ENCODE results near the gene OSR1. TPM values are rescaled to one million over a fixed set of nuclear protein-coding genes. Genes with fewer than 3 reads are reported as not detected.

OSR1 gene
- total and polyA plus RNA-seq, 10 of the 15 experiments (the other 5 are each of a cell fraction or from before 2014, with no cell fraction given): not detected

DNA sequence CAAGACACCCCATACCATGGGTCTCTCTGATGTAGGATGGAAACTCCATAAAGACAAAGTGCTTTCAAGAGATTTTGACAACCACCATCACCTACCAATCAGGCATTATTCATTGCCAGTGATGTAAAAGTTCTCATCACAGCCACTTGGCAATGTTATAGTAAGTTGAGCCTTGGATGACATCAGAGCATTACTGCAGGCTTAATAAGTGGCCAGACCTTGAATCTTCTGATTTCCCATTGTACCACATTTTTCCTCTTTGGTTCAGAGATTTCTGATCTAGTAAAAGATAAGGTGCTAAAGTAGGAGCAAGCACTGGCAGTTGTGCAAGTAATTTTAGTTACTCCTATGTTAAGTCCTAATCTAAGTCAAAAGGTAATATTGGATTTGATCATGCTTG is 36.5 kb downstream of the OSR1 start:
- no peak overlapping the region for H3K4me2 ChIP-seq (ENCODE audit: control insufficient read depth, insufficient read depth)
- TF ChIP-seq, protein P1, sequence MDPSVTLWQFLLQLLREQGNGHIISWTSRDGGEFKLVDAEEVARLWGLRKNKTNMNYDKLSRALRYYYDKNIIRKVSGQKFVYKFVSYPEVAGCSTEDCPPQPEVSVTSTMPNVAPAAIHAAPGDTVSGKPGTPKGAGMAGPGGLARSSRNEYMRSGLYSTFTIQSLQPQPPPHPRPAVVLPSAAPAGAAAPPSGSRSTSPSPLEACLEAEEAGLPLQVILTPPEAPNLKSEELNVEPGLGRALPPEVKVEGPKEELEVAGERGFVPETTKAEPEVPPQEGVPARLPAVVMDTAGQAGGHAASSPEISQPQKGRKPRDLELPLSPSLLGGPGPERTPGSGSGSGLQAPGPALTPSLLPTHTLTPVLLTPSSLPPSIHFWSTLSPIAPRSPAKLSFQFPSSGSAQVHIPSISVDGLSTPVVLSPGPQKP (IDR thresholded peaks at IDR 0.05; ENCODE audit: low read depth, low read length): no peak
- TF ChIP-seq YBX1 (IDR thresholded peaks at IDR 0.05) (no peak), RAD51 (IDR thresholded peaks at IDR 0.05) (no peak), SRF (IDR thresholded peaks at IDR 0.05; ENCODE audit: low read depth in 2 of 2, low read length in 2 of 2) (no peak), SMAD5 (IDR thresholded peaks at IDR 0.05; ENCODE audit: low read depth) (no peak), JUND (IDR thresholded peaks at IDR 0.05; ENCODE audit: low read depth, low read length) (no peak), ZNF24 (IDR thresholded peaks at IDR 0.05) (no peak)
- TF ChIP-seq, protein P2, sequence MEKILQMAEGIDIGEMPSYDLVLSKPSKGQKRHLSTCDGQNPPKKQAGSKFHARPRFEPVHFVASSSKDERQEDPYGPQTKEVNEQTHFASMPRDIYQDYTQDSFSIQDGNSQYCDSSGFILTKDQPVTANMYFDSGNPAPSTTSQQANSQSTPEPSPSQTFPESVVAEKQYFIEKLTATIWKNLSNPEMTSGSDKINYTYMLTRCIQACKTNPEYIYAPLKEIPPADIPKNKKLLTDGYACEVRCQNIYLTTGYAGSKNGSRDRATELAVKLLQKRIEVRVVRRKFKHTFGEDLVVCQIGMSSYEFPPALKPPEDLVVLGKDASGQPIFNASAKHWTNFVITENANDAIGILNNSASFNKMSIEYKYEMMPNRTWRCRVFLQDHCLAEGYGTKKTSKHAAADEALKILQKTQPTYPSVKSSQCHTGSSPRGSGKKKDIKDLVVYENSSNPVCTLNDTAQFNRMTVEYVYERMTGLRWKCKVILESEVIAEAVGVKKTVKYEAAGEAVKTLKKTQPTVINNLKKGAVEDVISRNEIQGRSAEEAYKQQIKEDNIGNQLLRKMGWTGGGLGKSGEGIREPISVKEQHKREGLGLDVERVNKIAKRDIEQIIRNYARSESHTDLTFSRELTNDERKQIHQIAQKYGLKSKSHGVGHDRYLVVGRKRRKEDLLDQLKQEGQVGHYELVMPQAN (conservative IDR thresholded peaks at IDR 0.05): no peak
- FAIRE-seq (no peak), DNase-seq (ENCODE audit: low read depth, low spot score) (no peak), ATAC-seq (no peak)
- no peaks in the 10 kb centered on the region for H3K79me2 ChIP-seq (ENCODE audit: control insufficient read depth, insufficient read depth, low read length)
- H3K27ac ChIP-seq (ENCODE audit: control insufficient read depth, insufficient read depth): no peak overlapping the region
- in situ Hi-C loops (cut with MboI): no loop called here
- no peak overlapping the region for H2AFZ ChIP-seq (ENCODE audit: control insufficient read depth, low read depth, low read length)
- CTCF ChIA-PET: no interaction called here
- H3K9ac ChIP-seq (ENCODE audit: control insufficient read depth, insufficient read depth, low read length): no peak overlapping the region
- RAD21 ChIA-PET (ENCODE audit: unreplicated experiment): no interaction called here
- no peak overlapping the region for H3K4me3 ChIP-seq
- BruUV-seq (replicated peaks): no TSS peak
- POLR2A ChIA-PET: no interaction called here
- SMC1A ChIA-PET (ENCODE audit: uncharacterized antibody, unreplicated experiment): no interaction called here
- H3K9me3 ChIP-seq (replicated peaks; ENCODE audit: control insufficient read depth, insufficient read depth, low read length): no peaks in the 10 kb centered on the region; the same call in 2 of the 3 replicates
- H3K36me3 ChIP-seq (ENCODE audit: control insufficient read depth in 2 of 2, insufficient read depth in 2 of 2, low read length in 1 of 2): no peaks in the 10 kb centered on the region
- no peaks in the 10 kb centered on the region for H3K4me1 ChIP-seq (ENCODE audit: control insufficient read depth, insufficient read depth, low read length)
- no peaks in the 10 kb centered on the region for H3K27me3 ChIP-seq (replicated peaks in 1 of 2; ENCODE audit: control insufficient read depth in 2 of 2, insufficient read depth in 2 of 2, low read length in 1 of 2)
- intact Hi-C loops (cut with micrococcal nuclease; ENCODE audit: unreplicated experiment): no loop called here
- H4K20me1 ChIP-seq (ENCODE audit: control insufficient read depth, insufficient read depth): no peaks in the 10 kb centered on the region
